Ovary (tissue), 9 donors: ENCODE measurements around the gene SLX4IP. TPM values are rescaled to one million over a fixed set of nuclear protein-coding genes. Genes with fewer than 3 reads are reported as not detected.

Experiments used
- DNase-seq, 5 donors: peaks; one replicate each; pipeline ENCODE4 v3.0.0-alpha.2; 2019 to 2020
- H3K27ac ChIP-seq, 2 donors: fragments of 200-600 bp; one replicate each; pipeline versions ENCODE4 v1.5.1 to v1.8.0; 2019 to 2022
- H3K27me3 ChIP-seq: fragments of 200-600 bp; one replicate; pipeline ENCODE4 v1.8.0; 2022
- H3K36me3 ChIP-seq: fragments of 200-600 bp; sonication (generic); one replicate; pipeline ENCODE4 v1.5.1; 2019
- H3K4me1 ChIP-seq: one replicate; pipeline ENCODE4 v1.8.1; 2013; ENCODE audit warnings: mild to moderate bottlenecking, moderate library complexity; ENCODE audit not compliant: insufficient read depth
- H3K4me3 ChIP-seq: fragments of 200-600 bp; sonication (generic); one replicate; pipeline ENCODE4 v1.5.1; 2017
- H3K9me3 ChIP-seq, 2 donors: fragments of 200-600 bp in 1 of 2; sonication (generic) in 1 of 2; one replicate each; pipeline versions ENCODE4 v1.5.1 to v1.8.1; 2013 to 2019; ENCODE audit warnings: mild to moderate bottlenecking in 1 of 2, moderate library complexity in 1 of 2
- CTCF ChIP-seq, 3 donors: fragments of 450-650 bp in 2 of 3; fragments of 200-600 bp in 1 of 3; IDR thresholded peaks; one replicate each; pipeline versions ENCODE4 v1.5.1 to v1.8.0; 2016 to 2022; ENCODE audit warnings: antibody characterized with exemption in 3 of 3, mild to moderate bottlenecking in 1 of 3
- EP300 ChIP-seq: sonication (generic); formaldehyde crosslinking; IDR thresholded peaks from one replicate; pipeline ENCODE4 v1.6.1; 2017; ENCODE audit warnings: antibody characterized with exemption
- POLR2A ChIP-seq: fragments of 450-650 bp; IDR thresholded peaks from one replicate; pipeline ENCODE4 v1.6.1; 2017; ENCODE audit warnings: antibody characterized with exemption, mild to moderate bottlenecking, moderate library complexity
- WGBS, 3 donors: extraction: QIAGEN DNeasy Blood & Tissue Kit in 1 of 3; methylation state at CpG; one replicate each; pipeline versions ENCODE4 v1.1.5 to v1.1.7; 2013 to 2017; 5-methylcytosine and 5-hydroxymethylcytosine counted together
- intact Hi-C, 4 donors: fragments of 100-400 bp; cut with DNase I; formaldehyde crosslinking; loops; one replicate each; pipeline versions ENCODE4 v1.11.0 to v1.15.1; 2022 to 2023
- polyA plus RNA-seq, 2 donors: library from polyadenylated mRNA; stranded (reverse); fragments of 200-250 nt in 1 of 2; fragments of 350-450 nt in 1 of 2; fragmentation: Illumina TruSeq in 1 of 2; extraction: RNeasy Lipid Tissue Mini Kit (QIAGEN cat#74804) in 1 of 2; gene quantifications; one replicate each; pipeline ENCODE4 v1.2.3, GENCODE V29; 2013 to 2014
- total RNA-seq, 7 donors: library from RNA; depleted of rRNA in 2 of 7; stranded (reverse); fragments of >200 nt in 2 of 7; fragmentation: NEBNext Ultra II Directional in 3 of 7; extraction: Animal tissue kit (Norgen Biotek cat#: 25700) in 3 of 7; gene quantifications; one replicate each; pipeline versions ENCODE4 v1.1.0 to v1.2.4, GENCODE V29; 2016 to 2023
- donor health status: DM: no; HTN: no; CAD: no; lungs with moderate emphysema.
- donor health status: DM: no; HTN: no; CAD: no.
- donor health status: Bipolar disorder and iron deficiency.
- donor health status: DM: yes; HTN: yes; CAD: no.
- donor health status: DM: no; HTN: no; CAD: no.
- donor health status: DM: yes; HTN: yes; CAD: no.

The SLX4IP gene
- total and polyA plus RNA-seq, 9 donors, result 0.98 to 5.1 (median 2.8) TPM

- no peak overlapping the region for H3K27ac ChIP-seq
- no peaks in the 10 kb centered on the region for H3K9me3 ChIP-seq
- no peak for TF ChIP-seq EP300
- TF ChIP-seq CTCF (IDR thresholded peaks at IDR 0.05), result no peak
- TF ChIP-seq POLR2A, result no peak
- no peak overlapping the region for H3K4me3 ChIP-seq
- no peak for DNase-seq
- H3K27me3 ChIP-seq, result no peaks in the 10 kb centered on the region
- intact Hi-C loops, result no loop called here
- H3K4me1 ChIP-seq, result peaks cover 10% of the 10 kb centered on the region
- no peaks in the 10 kb centered on the region for H3K36me3 ChIP-seq
- WGBS, 3 donors, result 35 to 49% (median 43%) methylated on average over 2 of the region's 2 CpGs
Measured at GRCh38 chr20:10604865-10605440, 169.8 kb downstream of the SLX4IP start.

- intact Hi-C loops, result no loop called here
- TF ChIP-seq CTCF (IDR thresholded peaks at IDR 0.05), result no peak
- H3K27ac ChIP-seq, result no peak overlapping the region
Measured at GRCh38 chr20:10605547-10606195, 170.6 kb downstream of the SLX4IP start.

GRCh38 chr20:10609276-10609675, 174.2 kb downstream of the SLX4IP start:
- no peak overlapping the region for H3K4me3 ChIP-seq
- WGBS, 3 donors, result 49 to 52% (median 49%) methylated on average over 2 of the region's 2 CpGs
- DNase-seq, result peak; percentile 63 to 80 (median 64)
- no peaks in the 10 kb centered on the region for H3K36me3 ChIP-seq
- peak overlapping the region in 1 of 2 donors; percentile 67 for H3K27ac ChIP-seq
- peaks cover 15% of the 10 kb centered on the region for H3K4me1 ChIP-seq
- no peak for TF ChIP-seq POLR2A
- no peak for TF ChIP-seq EP300
- TF ChIP-seq CTCF (IDR thresholded peaks at IDR 0.05), result no peak
- no peaks in the 10 kb centered on the region for H3K9me3 ChIP-seq
- no peaks in the 10 kb centered on the region for H3K27me3 ChIP-seq
- intact Hi-C loops, result no loop called here

More at GRCh38 chr20:10605547-10606195, 170.6 kb downstream of the SLX4IP start:
- H3K4me1 ChIP-seq, result peaks cover 15% of the 10 kb centered on the region
- no peak for DNase-seq
- WGBS, 3 donors, result 85 to 92% (median 88%) methylated on average over 3 of the region's 3 CpGs
- no peaks in the 10 kb centered on the region for H3K36me3 ChIP-seq
- no peak overlapping the region for H3K4me3 ChIP-seq
- no peaks in the 10 kb centered on the region for H3K27me3 ChIP-seq
- H3K9me3 ChIP-seq, result no peaks in the 10 kb centered on the region

- Histone ChIP-seq H3K9me3 (no peaks in the 10 kb centered on the region), H3K4me1 (peaks cover 13% of the 10 kb centered on the region), H3K27me3 (no peaks in the 10 kb centered on the region), H3K36me3 (no peaks in the 10 kb centered on the region), H3K27ac (peak overlapping the region in 1 of 2 donors; percentile 67), H3K4me3 (no peak overlapping the region)
- TF ChIP-seq CTCF (IDR thresholded peaks at IDR 0.05) (no peak), EP300 (no peak), POLR2A (no peak)
- intact Hi-C loops, result no loop called here
- no peak for DNase-seq
Measured at GRCh38 chr20:10609770-10610169, 174.7 kb downstream of the SLX4IP start.
